ENCODE measurements around the gene GLIPR2.
A peak's percentile ranks its signal among the peaks of the same experiment; 100 is the strongest.
"Not testable (repeated sequence)": the region's sequence is repeated elsewhere in the genome, so short reads cannot be mapped to it uniquely, and the experiment has no call there.

GLIPR2 gene

GRCh38 chr9:36163786-36164170 is 27.2 kb downstream of the GLIPR2 start:
- DNase-seq = peak; percentile 70

DNA sequence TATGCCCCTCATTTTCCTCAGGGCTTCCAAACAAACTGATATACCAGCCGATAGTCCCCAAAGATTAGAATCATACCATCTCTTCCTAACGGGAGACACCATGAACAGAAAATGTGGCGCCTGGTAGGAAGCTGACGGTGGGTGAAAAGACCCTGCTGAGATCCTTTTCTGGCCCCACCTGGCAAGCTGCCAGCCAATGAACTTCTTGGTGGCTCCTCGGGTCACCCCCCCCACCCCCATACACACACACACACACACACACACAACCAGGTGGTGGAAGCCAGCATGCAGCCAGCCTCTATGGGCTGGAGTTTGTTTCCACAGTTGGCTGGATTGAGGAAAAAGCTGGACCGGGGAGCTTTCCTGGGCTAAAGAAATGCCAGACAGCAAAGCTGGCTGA is 27.8 kb downstream of the GLIPR2 start:
- no peak for DNase-seq

DNA sequence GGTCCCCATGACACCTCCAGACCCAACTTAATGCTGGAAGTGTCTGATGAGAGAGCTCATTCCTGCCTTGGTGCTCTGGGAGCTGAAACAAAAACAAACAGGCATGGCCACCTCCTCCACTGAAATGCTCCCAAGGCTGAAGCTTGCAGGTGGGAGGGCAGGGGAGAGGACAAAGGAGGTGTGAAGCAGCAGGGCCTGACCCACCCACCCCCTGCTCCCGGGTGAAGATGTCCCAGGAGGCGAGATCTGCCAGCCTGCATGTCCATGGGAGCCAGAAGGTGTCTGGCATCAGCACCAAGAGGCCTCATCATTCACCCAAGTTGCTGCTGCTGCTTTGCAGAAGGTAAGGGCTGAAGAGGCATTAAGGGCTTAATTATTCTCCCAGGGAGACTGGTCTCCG is 28.5 kb downstream of the GLIPR2 start:
- DNase-seq = no peak

DNA sequence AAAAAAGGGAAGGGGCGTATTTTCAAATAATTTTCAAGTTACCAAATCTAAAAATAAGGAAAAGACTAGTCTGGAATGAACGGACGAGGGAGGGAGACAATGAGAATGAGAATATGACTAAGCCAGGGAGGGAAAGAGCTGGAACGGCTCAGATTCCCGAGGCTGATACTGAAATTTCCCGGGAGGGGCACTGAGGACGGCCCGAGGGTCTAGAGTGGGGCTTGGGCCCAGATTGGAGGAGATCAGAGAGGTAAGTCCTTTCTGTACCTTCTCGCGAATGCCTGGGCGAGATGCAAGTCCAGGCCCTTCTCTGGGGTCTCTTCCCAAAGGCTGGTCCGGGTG is 29.3 kb downstream of the GLIPR2 start:
- DNase-seq = peak; percentile 77

DNA sequence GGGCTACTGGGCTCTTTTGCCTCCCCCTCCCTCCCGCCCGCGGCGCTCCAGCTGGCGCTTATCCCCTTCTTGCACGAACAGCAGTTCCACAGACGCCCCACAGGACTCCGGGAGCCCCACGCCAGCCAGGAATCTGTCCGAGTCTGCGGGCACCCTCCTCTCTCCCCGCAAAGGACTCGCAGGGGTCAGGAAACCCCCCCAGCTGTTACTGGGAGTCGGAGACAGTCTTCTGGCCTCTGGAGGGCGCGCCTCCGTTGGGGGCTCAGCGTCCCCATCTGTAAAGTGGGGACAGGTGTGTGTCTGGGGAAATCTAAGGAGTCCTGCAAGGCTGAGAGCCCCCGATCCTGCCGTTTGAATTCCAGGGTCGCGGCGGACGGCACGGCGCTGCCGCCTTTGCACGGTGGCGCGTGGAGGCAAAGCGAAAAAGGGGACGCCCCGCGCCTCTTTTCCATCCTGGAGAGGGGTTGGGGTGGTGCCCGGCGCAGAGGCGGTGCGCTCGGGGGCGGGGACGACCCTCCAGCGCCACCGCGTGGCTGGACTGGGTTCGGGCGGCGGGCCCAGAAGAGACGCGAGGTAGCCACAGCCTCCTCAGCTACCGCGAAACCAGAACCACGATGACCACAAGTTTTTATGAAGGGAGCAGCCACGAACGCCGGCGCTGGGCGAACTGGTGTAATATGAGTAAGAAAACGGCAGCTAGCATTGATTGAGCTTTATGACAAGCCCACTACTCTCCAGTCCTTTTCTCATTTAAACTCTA is 29.8 kb downstream of the GLIPR2 start:
- peak; percentile 84 for DNase-seq

DNA sequence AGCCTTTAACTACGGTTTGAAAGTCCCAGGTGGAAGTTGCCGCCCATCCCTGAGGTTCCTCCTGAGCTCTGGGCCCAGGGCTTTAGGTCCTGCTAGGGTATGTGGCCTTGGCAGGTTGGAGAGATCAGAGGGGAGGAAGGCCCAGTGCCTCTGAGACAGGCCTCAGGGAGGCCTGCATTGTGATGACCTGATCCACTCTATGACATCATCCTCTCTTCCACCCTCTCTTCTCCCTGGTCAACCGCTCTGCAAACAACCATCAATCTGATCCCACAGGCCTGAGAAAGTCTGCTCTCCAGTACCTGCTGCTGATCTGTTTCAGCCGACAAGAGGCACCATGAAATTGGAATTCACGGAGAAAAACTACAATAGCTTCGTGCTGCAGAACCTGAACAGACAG is 32.6 kb downstream of the GLIPR2 start, which contains the start of gene CCIN:
Gene CCIN (plus strand): TSS at position 223 of the 400 bp plus-strand sequence. CDS start 115 bp downstream, at position 338.
- DNase-seq = no peak

DNA sequence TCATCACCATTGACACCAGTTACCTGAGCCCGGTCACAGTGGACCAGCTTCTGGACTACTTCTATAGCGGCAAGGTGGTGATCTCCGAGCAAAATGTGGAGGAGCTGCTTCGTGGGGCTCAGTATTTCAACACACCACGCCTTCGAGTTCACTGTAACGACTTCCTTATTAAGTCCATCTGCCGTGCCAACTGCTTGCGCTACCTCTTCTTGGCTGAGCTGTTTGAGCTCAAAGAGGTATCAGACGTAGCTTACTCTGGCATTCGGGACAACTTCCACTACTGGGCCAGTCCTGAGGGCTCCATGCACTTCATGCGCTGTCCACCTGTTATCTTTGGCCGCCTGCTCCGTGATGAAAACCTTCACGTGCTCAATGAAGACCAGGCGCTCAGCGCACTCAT is 33.2 kb downstream of the GLIPR2 start:
- DNase-seq = no peak

DNA sequence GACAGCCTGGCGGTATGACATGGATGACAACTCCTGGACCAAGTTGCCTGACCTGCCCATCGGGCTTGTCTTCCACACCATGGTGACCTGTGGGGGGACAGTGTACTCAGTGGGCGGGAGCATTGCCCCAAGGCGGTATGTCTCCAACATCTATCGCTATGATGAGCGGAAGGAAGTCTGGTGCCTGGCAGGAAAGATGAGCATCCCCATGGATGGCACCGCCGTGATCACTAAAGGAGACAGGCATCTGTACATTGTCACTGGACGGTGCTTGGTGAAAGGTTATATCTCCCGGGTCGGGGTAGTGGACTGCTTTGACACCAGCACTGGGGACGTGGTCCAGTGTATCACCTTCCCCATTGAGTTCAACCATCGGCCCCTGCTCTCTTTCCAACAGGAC is 34.0 kb downstream of the GLIPR2 start:
- DNase-seq = no peak

- DNase-seq = no peak
These were observed 37.3 kb downstream of the GLIPR2 start for GRCh38 chr9:36173861-36174260.

DNA sequence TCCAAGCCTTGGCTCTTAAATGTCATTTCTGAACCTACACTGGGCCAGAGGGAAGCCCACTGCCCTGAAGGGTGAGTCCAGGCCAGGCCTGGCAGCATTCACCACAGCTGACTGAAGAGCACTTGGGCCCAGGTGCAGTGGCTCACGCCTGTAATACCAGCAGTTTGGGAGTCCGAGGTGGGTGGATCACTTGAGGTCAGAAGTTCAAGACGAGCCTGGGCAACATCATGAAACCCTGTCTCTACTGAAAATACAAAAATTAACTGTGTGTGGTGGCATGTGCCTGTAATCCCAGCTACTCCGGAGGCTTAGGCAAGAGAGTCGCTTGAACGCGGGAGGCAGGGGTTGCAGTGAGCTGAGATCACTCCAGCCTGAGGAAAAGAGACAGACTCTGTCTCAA is 37.7 kb downstream of the GLIPR2 start:
- no peak for DNase-seq

GRCh38 chr9:36174731-36175130 is 38.2 kb downstream of the GLIPR2 start:
- DNase-seq = no peak

- not testable (repeated sequence) for DNase-seq
These were observed 38.7 kb downstream of the GLIPR2 start for GRCh38 chr9:36175209-36175608.

GRCh38 chr9:36176496-36176895 is 40.0 kb downstream of the GLIPR2 start:
- not testable (repeated sequence) for DNase-seq

DNA sequence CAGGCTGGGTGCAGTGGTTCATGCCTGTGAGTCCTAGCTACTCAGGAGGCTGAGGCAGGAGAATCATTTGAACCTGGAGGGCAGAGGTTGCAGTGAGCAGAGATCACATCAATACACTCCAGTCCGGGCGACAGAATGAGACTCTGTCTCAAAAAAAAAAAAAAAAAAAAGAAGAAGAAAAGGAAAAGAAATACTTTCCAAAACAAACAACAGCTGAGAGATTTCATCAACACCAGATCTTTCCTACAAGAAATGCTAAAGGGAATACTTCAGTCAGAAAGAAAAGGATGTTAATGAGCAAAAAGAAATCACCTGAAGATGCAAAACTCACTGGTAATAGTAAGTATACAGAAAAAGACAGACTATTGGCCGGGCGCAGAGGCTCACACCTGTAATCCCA is 41.0 kb downstream of the GLIPR2 start:
- DNase-seq = no peak

DNA sequence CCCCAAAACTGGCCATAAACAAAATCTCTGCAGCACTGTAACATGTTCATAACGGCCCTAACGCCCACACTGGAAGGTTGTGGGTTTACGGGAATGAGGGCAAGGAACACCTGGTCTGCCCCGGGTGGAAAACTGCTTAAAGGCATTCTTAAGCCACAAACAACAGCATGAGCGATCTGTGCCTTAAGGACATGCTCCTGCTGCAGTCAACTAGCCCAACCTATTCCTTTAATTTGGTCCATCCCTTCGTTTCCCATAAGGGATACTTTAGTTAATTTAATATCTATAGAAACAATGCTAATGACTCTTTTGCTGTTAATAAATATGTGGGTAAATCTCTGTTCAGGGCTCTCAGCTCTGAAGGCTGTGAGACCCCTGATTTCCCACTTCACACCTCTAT is 43.7 kb downstream of the GLIPR2 start:
- not testable (repeated sequence) for DNase-seq

DNA sequence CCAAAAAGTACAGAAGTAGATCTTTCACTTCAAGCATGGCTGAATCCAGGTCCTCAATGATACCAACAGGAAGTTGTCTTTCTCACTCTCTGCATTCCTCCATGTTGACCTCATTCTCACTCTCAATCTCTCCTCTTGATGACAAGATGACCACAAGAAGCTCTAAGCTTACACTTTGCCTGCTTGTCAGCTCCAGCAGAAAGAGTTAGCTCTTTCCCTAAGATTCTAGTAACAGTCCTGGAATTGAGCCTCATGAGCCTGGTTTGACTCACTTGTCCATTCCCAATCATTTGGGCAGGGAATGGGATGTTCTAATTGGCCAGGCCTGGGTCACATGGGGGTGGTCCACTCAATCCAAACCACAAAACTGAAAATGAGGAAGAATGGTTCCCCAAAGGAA is 50.9 kb downstream of the GLIPR2 start:
- DNase-seq = peak; percentile 95

DNA sequence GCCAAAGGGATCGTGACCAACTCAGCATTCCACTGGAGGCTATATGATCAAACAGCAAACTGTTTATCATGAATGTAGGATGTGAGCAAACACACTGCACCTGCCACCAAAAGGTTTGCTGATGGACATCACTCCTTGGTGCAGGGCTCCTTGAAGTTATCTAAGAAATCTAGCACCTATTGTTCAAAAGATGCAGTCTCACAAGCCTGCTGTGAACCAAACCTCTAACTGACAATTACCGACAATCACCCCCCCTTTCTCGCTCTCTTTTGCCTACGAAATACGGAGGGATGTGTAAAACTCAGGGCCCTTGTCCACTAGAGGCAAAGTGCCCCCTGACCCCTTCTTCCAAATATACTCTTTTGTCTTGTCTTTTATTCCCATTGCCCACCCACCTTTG is 51.7 kb downstream of the GLIPR2 start:
- DNase-seq = no peak

GRCh38 chr9:36189976-36190375 is 53.4 kb downstream of the GLIPR2 start:
- peak; percentile 30 for DNase-seq

DNA sequence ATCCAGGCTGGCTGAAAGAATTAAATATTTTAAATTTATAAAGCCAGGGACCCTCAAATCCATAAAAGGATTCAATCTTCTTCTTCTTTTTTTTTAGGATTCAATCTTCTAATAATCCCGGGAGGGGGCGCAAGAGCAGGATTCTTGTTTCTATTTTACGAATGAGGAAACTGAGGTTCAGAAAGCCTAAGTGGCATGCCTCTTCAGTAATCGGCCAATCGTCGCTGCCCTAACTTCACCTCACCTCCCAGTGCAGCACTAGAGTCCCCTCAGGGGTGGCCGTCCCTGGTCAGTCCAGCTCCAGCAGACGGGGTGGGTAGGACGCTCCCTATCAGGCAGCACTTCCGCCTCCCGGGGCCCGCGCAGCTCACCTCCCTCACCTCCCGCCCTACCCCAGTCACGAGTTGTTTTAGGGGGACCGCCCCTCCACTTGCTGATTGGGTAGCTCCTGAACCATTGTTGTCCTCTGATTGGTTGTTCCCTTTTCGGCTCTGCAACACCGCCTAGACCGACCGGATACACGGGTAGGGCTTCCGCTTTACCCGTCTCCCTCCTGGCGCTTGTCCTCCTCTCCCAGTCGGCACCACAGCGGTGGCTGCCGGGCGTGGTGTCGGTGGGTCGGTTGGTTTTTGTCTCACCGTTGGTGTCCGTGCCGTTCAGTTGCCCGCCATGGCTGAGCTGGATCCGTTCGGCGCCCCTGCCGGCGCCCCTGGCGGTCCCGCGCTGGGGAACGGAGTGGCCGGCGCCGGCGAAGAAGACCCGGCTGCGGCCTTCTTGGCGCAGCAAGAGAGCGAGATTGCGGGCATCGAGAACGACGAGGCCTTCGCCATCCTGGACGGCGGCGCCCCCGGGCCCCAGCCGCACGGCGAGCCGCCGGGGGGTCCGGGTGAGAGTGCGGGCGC is 54.1 kb downstream of the GLIPR2 start, which contains the start of gene CLTA:
Gene CLTA (plus strand): TSS at position 534 of the 902 bp plus-strand sequence. CDS start 136 bp downstream, at position 670.
- DNase-seq = peak; percentile 100

GRCh38 chr9:36191290-36191645 is 54.7 kb downstream of the GLIPR2 start:
- peak; percentile 27 for DNase-seq

DNA sequence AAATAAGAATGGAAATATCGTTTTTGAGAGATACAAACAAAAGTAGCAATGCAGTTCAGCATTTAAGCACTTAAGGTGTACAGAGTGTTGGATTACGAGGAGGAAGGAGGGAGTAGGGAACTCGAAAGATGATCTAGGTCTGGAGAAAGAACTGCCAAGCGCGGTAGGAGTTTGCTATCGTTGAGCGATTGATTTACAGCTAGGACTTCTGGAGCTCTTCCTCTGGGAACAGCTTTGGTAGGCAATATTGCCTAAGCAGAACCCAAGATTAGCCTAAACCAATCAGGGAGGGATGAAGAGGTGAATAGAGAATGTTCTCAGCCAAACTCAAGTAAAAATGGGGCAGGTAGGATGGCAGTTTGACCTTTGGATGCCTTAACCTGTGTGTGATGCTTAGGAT is 55.2 kb downstream of the GLIPR2 start:
- no peak for DNase-seq

DNA sequence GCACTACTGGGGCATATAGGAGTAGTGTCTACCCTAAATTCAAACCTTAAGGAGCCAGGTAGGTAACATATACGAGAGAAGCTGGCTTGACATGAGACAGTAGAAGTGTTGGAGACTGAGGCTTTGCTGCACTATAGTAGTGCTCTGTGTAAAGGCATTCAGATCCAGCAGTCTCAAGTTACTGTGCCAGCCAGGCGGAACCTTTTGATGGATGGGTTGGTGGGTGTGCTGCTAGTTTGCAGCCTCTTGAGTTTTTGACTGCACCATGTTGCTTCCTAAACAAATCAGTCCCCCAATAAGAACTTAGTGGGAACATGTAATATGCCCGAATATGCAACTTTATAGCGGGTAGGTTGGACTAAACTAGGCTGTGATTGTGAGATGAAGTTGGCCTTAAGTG is 55.7 kb downstream of the GLIPR2 start:
- no peak for DNase-seq

DNA sequence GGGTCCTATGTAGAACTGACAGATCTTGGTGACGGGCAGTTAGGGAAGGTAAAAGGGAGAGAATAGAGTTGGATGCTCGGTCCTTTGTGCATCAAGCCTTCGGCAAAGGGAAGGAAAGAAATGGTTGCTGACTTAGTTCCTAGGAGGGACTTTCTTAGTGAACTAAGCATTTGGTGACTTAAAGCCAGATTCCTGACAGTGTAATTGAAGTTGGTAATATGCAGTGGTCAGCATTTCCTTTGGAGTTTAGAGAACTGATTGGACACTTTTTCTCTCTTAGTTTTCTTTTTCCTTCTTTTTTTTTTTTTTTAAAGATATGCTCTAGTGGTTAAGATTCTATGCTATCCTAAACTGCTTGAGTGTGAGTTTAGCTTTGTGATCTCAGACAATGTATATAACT is 56.5 kb downstream of the GLIPR2 start:
- DNase-seq = no peak
